Large intestine (tissue), 3 donors: ENCODE measurements around the gene CD247. TPM values are rescaled to one million over a fixed set of nuclear protein-coding genes. Genes with fewer than 3 reads are reported as not detected.
A peak's percentile ranks its signal among the peaks of the same experiment; 100 is the strongest.

Source experiments
- DNase-seq, 2 donors: peaks; one replicate each; pipeline versions ENCODE4 v3.0.0 to v3.0.0-alpha.2; 2013
- H3K27ac ChIP-seq: one replicate; pipeline ENCODE4 v1.5.1; 2013; ENCODE audit warnings: low read length
- H3K27me3 ChIP-seq: 2 replicates; pipeline ENCODE4 v1.6.1; 2013; ENCODE audit warnings: low read length; ENCODE audit not compliant: control insufficient read depth, insufficient read depth
- H3K36me3 ChIP-seq: 2 replicates; pipeline ENCODE4 v1.6.1; 2013; ENCODE audit warnings: low read length; ENCODE audit not compliant: control insufficient read depth, insufficient read depth
- H3K4me1 ChIP-seq: one replicate; pipeline ENCODE4 v1.6.1; 2013; ENCODE audit warnings: low read length; ENCODE audit not compliant: control insufficient read depth, insufficient read depth
- H3K4me3 ChIP-seq: one replicate; pipeline ENCODE4 v1.5.1; 2013; ENCODE audit warnings: low read length
- H3K9me3 ChIP-seq: one replicate; pipeline ENCODE4 v1.6.1; 2013; ENCODE audit warnings: mild to moderate bottlenecking, low read depth, low read length, moderate library complexity; ENCODE audit not compliant: control insufficient read depth
- WGBS: methylation state at CpG from one replicate; pipeline ENCODE4 v1.1.5; 2013; ENCODE audit warnings: low lambda C conversion rate; ENCODE audit not compliant: insufficient coverage; 5-methylcytosine and 5-hydroxymethylcytosine counted together
- polyA plus RNA-seq: library from polyadenylated mRNA; unstranded; fragments of 120-200 nt; gene quantifications from one replicate; pipeline ENCODE4 v1.2.1, GENCODE V29; 2013

CD247 gene
- polyA plus RNA-seq, 1 donor, result 7.4 TPM

DNA sequence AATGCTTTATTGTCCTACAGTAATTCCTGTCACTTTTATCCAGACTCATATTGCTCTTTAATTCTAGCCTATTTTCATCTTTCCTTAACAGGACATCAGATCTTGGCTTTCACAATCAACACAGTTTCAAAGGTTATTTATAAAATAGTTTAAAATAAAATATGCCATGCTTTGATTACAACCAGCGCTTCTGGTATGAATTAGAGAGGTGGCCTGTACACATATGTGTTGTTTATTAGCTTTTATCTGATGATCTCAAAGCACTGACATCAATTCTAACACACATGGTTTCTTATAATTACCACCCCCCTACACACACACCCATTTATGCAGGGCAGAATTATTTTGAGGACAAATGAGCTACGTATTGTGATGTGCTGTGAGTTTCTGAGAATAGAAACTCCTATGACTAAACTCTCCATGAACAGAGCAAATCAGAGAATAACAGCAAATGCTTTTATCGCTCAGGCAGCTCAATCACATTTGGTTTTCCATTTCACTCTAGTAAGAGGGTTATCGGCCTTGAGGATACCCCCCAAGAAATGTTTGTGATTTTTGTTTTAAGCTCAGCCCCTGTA, 18.0 kb downstream of the CD247 start:
- DNase-seq, result no peak
- no peaks in the 10 kb centered on the region for H3K36me3 ChIP-seq
- H3K9me3 ChIP-seq, result no peaks in the 10 kb centered on the region
- H3K27ac ChIP-seq, result no peak overlapping the region
- WGBS, result no CpG with 5 or more reads among the region's 4 CpGs
- no peak overlapping the region for H3K4me3 ChIP-seq
- H3K27me3 ChIP-seq, result peaks cover 3% of the 10 kb centered on the region
- peaks cover 3% of the 10 kb centered on the region for H3K4me1 ChIP-seq

- no peak for DNase-seq
- no CpG with 5 or more reads among the region's 3 CpGs for WGBS
- H3K36me3 ChIP-seq, result no peaks in the 10 kb centered on the region
- no peaks in the 10 kb centered on the region for H3K9me3 ChIP-seq
- H3K27me3 ChIP-seq, result peaks cover 3% of the 10 kb centered on the region
- no peak overlapping the region for H3K4me3 ChIP-seq
- no peak overlapping the region for H3K27ac ChIP-seq
- peaks cover 3% of the 10 kb centered on the region for H3K4me1 ChIP-seq
These were observed 18.6 kb downstream of the CD247 start for GRCh38 chr1:167499664-167500101.

GRCh38 chr1:167499106-167499505, 19.2 kb downstream of the CD247 start:
- H3K9me3 ChIP-seq, result no peaks in the 10 kb centered on the region
- H3K27ac ChIP-seq, result no peak overlapping the region
- peaks cover 3% of the 10 kb centered on the region for H3K4me1 ChIP-seq
- no peak overlapping the region for H3K4me3 ChIP-seq
- WGBS, result no CpG with 5 or more reads among the region's 4 CpGs
- H3K36me3 ChIP-seq, result no peaks in the 10 kb centered on the region
- DNase-seq, result no peak
- H3K27me3 ChIP-seq, result peaks cover 7% of the 10 kb centered on the region

- Histone ChIP-seq H3K9me3 (no peaks in the 10 kb centered on the region), H3K27ac (no peak overlapping the region), H3K36me3 (no peaks in the 10 kb centered on the region), H3K27me3 (peaks cover 12% of the 10 kb centered on the region), H3K4me3 (no peak overlapping the region), H3K4me1 (peaks cover 3% of the 10 kb centered on the region)
- DNase-seq, result no peak
- WGBS, result 83% methylated on average over 8 of the region's 11 CpGs
These were observed 21.3 kb downstream of the CD247 start for GRCh38 chr1:167496797-167497619.

DNA sequence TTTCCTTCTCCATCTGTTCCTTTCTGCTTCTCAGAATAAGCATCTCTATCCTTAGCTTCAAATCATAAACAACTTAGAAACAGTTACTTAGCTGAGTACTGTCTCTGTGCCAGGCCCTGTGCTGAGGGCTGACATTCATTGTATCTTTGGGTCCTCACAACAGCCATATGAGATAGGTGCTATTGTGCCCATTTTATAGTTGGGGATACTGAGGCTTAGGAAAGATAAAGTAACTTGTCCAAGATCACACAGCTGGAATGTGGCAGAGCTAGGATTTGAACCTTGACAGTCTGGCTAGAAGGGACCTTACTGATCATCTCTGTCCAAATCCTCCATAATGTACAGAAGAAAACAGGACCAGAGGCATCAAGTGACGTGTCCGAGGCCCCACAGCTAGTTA, 25.0 kb downstream of the CD247 start:
- Histone ChIP-seq H3K27me3 (peaks cover 12% of the 10 kb centered on the region), H3K9me3 (no peaks in the 10 kb centered on the region), H3K4me1 (no peaks in the 10 kb centered on the region), H3K36me3 (no peaks in the 10 kb centered on the region), H3K27ac (no peak overlapping the region), H3K4me3 (no peak overlapping the region)
- no peak for DNase-seq
- no CpG with 5 or more reads among the region's 2 CpGs for WGBS

DNA sequence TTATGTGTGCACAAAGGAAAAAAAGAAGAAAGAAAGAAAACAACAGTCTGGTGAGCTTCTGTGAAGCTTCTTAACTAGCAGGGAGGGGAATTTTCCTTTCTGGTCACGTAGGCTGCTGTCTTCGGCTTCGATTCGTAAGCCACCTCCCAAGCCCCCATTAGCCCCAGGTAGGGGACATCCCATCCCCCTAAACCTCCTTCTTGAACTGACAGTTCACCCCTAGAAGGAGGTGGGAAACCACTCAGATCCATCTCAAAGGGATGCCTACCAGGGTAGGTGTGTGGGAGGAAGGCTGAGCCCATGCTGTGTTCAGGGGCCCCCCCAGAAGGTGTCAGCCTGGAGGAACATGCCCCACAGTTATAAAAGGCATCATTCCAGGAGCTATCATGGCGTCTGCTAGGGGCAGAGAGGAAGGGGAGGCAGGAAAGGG, 25.8 kb downstream of the CD247 start:
- Histone ChIP-seq H3K27ac (no peak overlapping the region), H3K4me1 (no peaks in the 10 kb centered on the region), H3K27me3 (peaks cover 12% of the 10 kb centered on the region), H3K36me3 (no peaks in the 10 kb centered on the region), H3K9me3 (no peaks in the 10 kb centered on the region), H3K4me3 (no peak overlapping the region)
- DNase-seq, result no peak
- WGBS, result no CpG with 5 or more reads among the region's 5 CpGs

GRCh38 chr1:167491586-167492461, 26.5 kb downstream of the CD247 start:
- Histone ChIP-seq H3K9me3 (no peaks in the 10 kb centered on the region), H3K4me3 (no peak overlapping the region), H3K27me3 (peaks cover 12% of the 10 kb centered on the region), H3K27ac (no peak overlapping the region), H3K36me3 (no peaks in the 10 kb centered on the region), H3K4me1 (no peaks in the 10 kb centered on the region)
- DNase-seq, result no peak
- WGBS, result 100% methylated on average over 1 of the region's 12 CpGs

DNA sequence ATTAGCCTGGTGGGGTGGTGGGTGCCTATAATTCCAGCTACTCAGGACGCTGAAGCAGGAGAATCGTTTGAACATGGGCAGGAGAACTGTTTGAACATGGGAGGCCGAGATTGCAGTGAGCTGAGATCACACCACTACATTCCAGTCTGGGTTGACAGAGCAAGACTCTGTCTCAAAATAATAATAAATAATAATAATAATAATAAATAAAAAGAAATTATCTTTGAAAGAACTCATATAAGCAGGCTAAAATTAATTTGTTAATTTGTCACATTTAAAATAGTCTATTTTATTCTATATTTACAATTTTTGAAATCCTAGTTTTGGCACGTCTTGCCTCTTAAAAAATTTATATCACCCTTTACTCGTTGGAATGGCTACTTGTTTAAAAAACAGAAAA, 27.6 kb downstream of the CD247 start:
- H3K36me3 ChIP-seq, result no peaks in the 10 kb centered on the region
- no peaks in the 10 kb centered on the region for H3K4me1 ChIP-seq
- peaks cover 12% of the 10 kb centered on the region for H3K27me3 ChIP-seq
- WGBS, result 88% methylated on average over 3 of the region's 5 CpGs
- no peak overlapping the region for H3K27ac ChIP-seq
- no peak for DNase-seq
- H3K4me3 ChIP-seq, result no peak overlapping the region
- no peaks in the 10 kb centered on the region for H3K9me3 ChIP-seq

GRCh38 chr1:167489571-167490340, 28.6 kb downstream of the CD247 start:
- no peak for DNase-seq
- H3K4me3 ChIP-seq, result no peak overlapping the region
- H3K27ac ChIP-seq, result no peak overlapping the region
- no peaks in the 10 kb centered on the region for H3K4me1 ChIP-seq
- WGBS, result 86% methylated on average over 1 of the region's 20 CpGs
- H3K9me3 ChIP-seq, result no peaks in the 10 kb centered on the region
- no peaks in the 10 kb centered on the region for H3K36me3 ChIP-seq
- H3K27me3 ChIP-seq, result peaks cover 12% of the 10 kb centered on the region

DNA sequence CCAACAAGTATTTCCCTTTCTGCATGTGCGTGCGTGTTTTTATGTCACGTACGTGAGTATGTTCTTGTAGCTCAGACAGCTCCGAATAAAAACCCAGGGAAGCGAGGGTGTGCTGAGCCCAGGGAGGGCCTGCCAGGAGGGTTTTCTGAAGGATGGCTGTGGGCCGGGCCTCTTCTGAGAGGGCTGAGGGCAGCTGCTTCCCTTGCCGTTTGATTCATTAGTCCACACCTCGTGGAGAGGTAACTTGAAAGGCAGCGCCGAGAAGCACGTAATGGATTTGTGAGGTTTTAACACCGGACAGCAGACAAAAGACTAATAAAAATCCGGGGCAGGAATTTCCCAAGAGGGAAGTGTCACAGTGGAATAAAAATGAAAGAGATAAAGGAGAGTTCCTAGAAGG, 29.5 kb downstream of the CD247 start:
- no peaks in the 10 kb centered on the region for H3K4me1 ChIP-seq
- DNase-seq, result peak in 1 of 2 donors; percentile 44
- H3K4me3 ChIP-seq, result no peak overlapping the region
- peaks cover 5% of the 10 kb centered on the region for H3K27me3 ChIP-seq
- no peaks in the 10 kb centered on the region for H3K36me3 ChIP-seq
- no peak overlapping the region for H3K27ac ChIP-seq
- no peaks in the 10 kb centered on the region for H3K9me3 ChIP-seq
- 80% methylated on average over 1 of the region's 14 CpGs for WGBS
